Osteoblast (primary cell): ENCODE measurements around the gene EPS8L2. TPM values are rescaled to one million over a fixed set of nuclear protein-coding genes. Genes with fewer than 3 reads are reported as not detected.

Source experiments
- DNase-seq: peaks from one replicate; pipeline ENCODE4 v3.0.0; 2011; ENCODE audit warnings: low spot score, mixed read lengths; ENCODE audit not compliant: insufficient read length; ENCODE audit errors: missing footprints
- H2AFZ ChIP-seq: 2 replicates; pipeline ENCODE4 v1.6.0; 2011; ENCODE audit warnings: mild to moderate bottlenecking, low read length
- H3K27ac ChIP-seq: 2 replicates; pipeline ENCODE4 v1.5.1; 2011; ENCODE audit warnings: mild to moderate bottlenecking, low read depth, low read length, moderate library complexity
- H3K27me3 ChIP-seq: 2 replicates; pipeline ENCODE4 v1.6.0; 2012; ENCODE audit warnings: mild to moderate bottlenecking, control low read depth, inconsistent platforms, low read length, moderate library complexity; ENCODE audit not compliant: insufficient read depth
- H3K36me3 ChIP-seq: 2 replicates; pipeline ENCODE4 v1.5.1; 2011; ENCODE audit warnings: mild to moderate bottlenecking, low read length, control low read depth, moderate library complexity; ENCODE audit not compliant: insufficient read depth
- H3K4me1 ChIP-seq: 2 replicates; pipeline ENCODE4 v1.5.1; 2011; ENCODE audit warnings: mild to moderate bottlenecking, low read length, control low read depth, moderate library complexity; ENCODE audit not compliant: insufficient read depth
- H3K4me2 ChIP-seq: 2 replicates; pipeline ENCODE4 v1.6.0; 2011; ENCODE audit warnings: mild to moderate bottlenecking, low read length; ENCODE audit not compliant: insufficient read depth
- H3K4me3 ChIP-seq: fragments of 200-600 bp; sonication (generic); 3 replicates; pipeline ENCODE4 v1.5.1; 2012; ENCODE audit warnings: mild to moderate bottlenecking, low read length, inconsistent platforms; ENCODE audit not compliant: insufficient read depth
- H3K79me2 ChIP-seq: 2 replicates; pipeline ENCODE4 v1.6.0; 2012; ENCODE audit warnings: mild to moderate bottlenecking, low read length, control low read depth, inconsistent platforms; ENCODE audit not compliant: insufficient read depth
- H3K9me3 ChIP-seq: 2 replicates; pipeline ENCODE4 v1.5.1; 2011; ENCODE audit warnings: low read depth, low read length, control low read depth
- H4K20me1 ChIP-seq: 2 replicates; pipeline ENCODE4 v1.6.0; 2012; ENCODE audit warnings: mild to moderate bottlenecking, low read length, control low read depth; ENCODE audit not compliant: insufficient read depth
- total RNA-seq: library from RNA; depleted of rRNA; stranded (reverse); fragments of >200 nt; gene quantifications from 2 replicates; pipeline ENCODE4 v1.2.3, GENCODE V29; 2012
- TF ChIP-seq, protein P1 (sequence below): IDR thresholded peaks from 2 replicates; pipeline ENCODE4 v1.5.1; 2011; ENCODE audit warnings: mild to moderate bottlenecking, low read depth, low read length, moderate library complexity; ENCODE audit errors: extremely low read depth

EPS8L2 gene
- total RNA-seq, 1 donor, result 29.7 TPM

DNA sequence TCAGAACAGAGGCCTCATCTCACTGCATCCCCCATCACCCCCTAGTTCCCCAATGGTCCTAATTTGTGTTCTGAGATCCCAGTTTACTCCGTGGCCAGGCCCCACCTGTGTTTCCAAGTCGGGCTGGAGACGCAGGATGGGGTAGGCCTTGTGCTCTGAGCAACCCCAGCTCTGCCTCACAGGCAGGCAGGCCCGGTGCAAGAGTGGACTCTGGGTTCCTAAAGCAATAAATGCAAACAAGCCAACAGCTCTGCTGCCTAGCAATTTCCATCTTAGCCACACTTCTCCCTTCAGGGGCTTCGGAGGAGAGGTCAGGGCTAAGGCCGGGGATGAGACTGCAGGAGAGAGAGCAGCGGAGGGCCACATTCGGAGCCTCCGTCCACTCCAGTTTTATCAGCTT is 2.5 kb upstream of the EPS8L2 start:
- H2AFZ ChIP-seq, result no peak overlapping the region
- no peaks in the 10 kb centered on the region for H3K9me3 ChIP-seq
- no peak overlapping the region for H3K27ac ChIP-seq
- TF ChIP-seq, protein P1, sequence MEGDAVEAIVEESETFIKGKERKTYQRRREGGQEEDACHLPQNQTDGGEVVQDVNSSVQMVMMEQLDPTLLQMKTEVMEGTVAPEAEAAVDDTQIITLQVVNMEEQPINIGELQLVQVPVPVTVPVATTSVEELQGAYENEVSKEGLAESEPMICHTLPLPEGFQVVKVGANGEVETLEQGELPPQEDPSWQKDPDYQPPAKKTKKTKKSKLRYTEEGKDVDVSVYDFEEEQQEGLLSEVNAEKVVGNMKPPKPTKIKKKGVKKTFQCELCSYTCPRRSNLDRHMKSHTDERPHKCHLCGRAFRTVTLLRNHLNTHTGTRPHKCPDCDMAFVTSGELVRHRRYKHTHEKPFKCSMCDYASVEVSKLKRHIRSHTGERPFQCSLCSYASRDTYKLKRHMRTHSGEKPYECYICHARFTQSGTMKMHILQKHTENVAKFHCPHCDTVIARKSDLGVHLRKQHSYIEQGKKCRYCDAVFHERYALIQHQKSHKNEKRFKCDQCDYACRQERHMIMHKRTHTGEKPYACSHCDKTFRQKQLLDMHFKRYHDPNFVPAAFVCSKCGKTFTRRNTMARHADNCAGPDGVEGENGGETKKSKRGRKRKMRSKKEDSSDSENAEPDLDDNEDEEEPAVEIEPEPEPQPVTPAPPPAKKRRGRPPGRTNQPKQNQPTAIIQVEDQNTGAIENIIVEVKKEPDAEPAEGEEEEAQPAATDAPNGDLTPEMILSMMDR, result no peak
- peaks cover 11% of the 10 kb centered on the region for H3K36me3 ChIP-seq
- no peaks in the 10 kb centered on the region for H3K27me3 ChIP-seq
- H3K79me2 ChIP-seq, result peaks cover 31% of the 10 kb centered on the region
- peak; percentile 64 for DNase-seq
- H3K4me1 ChIP-seq, result peaks cover 13% of the 10 kb centered on the region
- H3K4me3 ChIP-seq, result no peak overlapping the region
- no peak overlapping the region for H3K4me2 ChIP-seq
- H4K20me1 ChIP-seq, result peaks cover 9% of the 10 kb centered on the region

GRCh38 chr11:704228-704674 is 1.8 kb upstream of the EPS8L2 start:
- H3K27me3 ChIP-seq, result no peaks in the 10 kb centered on the region
- H3K4me1 ChIP-seq, result peaks cover 12% of the 10 kb centered on the region
- DNase-seq, result peak; percentile 73
- peaks cover 24% of the 10 kb centered on the region for H3K79me2 ChIP-seq
- H3K36me3 ChIP-seq, result peaks cover 11% of the 10 kb centered on the region
- no peak overlapping the region for H3K4me3 ChIP-seq
- H3K4me2 ChIP-seq, result no peak overlapping the region
- H3K27ac ChIP-seq, result no peak overlapping the region
- no peaks in the 10 kb centered on the region for H3K9me3 ChIP-seq
- H4K20me1 ChIP-seq, result peaks cover 4% of the 10 kb centered on the region
- TF ChIP-seq, protein P1, result no peak
- no peak overlapping the region for H2AFZ ChIP-seq

DNA sequence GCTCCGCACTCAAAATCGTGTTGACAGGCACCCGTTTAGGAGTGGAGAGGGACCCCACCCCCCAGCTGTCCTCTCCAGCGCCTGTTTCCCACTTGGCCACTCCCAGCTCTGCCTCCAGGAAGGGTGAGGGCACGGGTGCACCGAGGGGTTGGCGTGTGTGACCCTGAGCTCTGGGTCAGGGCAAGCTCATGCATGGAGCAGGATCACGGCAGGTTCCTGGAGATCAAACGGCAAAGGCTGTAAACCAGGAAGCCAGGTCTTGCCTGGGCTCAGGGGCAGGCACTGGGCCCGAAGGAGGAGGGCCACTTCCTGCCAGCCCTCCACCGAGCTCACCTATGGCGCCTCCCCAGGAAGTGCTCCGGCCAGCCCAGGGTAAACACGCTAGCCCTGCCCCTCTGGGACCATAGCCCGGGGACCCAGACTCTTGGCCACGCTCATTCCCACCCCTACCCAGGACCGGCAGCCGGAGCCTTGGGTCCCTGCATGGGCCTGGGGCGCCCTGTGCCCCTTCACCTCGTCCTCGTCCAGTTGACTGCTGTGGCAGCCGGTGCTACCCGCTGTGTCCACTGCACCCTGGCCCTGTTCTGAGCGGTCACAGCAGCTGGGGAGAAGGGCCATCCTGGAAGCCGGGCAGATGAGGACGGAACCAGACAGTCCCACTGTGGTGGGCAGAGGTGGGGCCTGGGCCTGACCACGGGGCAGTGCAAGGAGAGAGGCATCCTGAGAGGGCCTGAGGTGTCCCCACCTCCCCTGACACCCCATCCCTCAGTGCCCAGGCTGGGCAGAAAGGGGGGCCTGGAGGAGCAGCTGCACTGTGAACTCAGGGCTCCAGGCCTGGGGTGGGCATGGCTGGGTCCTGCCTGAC is 1.0 kb upstream of the EPS8L2 start:
- peak overlapping the region; percentile 63 for H3K4me2 ChIP-seq
- peak; percentile 80 for DNase-seq
- H3K27me3 ChIP-seq, result no peaks in the 10 kb centered on the region
- H3K36me3 ChIP-seq, result peaks cover 5% of the 10 kb centered on the region
- peak overlapping the region; percentile 78 for H3K4me3 ChIP-seq
- H3K9me3 ChIP-seq, result no peaks in the 10 kb centered on the region
- TF ChIP-seq, protein P1, result no peak
- peaks cover under 1% of the 10 kb centered on the region for H4K20me1 ChIP-seq
- no peak overlapping the region for H3K27ac ChIP-seq
- H3K79me2 ChIP-seq, result peaks cover 17% of the 10 kb centered on the region
- H3K4me1 ChIP-seq, result peaks cover 12% of the 10 kb centered on the region
- no peak overlapping the region for H2AFZ ChIP-seq

DNA sequence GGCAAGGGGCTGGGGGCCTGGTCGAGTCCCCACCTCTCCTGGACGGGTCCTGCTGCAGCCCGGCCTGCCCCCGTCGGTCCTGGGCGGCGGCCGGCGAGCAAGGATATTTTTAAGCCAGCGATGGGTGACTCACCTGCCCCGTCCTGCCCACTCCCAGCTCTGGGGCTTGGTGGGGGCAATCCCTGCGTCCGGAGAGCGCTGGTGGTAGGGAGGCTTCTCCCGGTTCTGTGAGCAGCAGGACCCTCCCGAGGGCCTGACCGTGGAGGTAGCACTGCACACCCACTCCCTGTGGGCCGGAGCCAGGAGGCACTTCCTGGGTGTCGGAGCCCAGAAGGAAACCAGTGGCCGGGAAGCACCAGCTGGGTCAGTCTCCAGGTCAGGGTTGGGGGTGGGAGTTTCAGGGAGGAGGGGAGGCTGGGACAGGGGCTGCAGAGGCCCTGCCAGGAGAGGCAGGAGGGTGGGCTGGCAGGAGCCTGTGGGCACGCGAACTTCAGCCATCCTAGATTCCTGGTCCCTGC is 467 bp downstream of the EPS8L2 start:
- Histone ChIP-seq H3K27ac (no peak overlapping the region), H3K79me2 (peaks cover 11% of the 10 kb centered on the region)

More for the DNA sequence above, 467 bp downstream of the EPS8L2 start:
- Histone ChIP-seq H3K27me3 (no peaks in the 10 kb centered on the region), H3K9me3 (no peaks in the 10 kb centered on the region), H3K36me3 (no peaks in the 10 kb centered on the region), H3K4me3 (peak overlapping the region; percentile 78), H3K4me2 (peak overlapping the region; percentile 84), H3K4me1 (peaks cover 19% of the 10 kb centered on the region), H4K20me1 (no peaks in the 10 kb centered on the region), H2AFZ (peak overlapping the region; percentile 65)
- DNase-seq, result peak; percentile 98
- TF ChIP-seq, protein P1, result no peak
